NCI-H526 (cell line): ENCODE data around the gene KCNH6.

ENCODE experiments used
- DNase-seq, 2 experiments: peaks; one replicate each; lab custom pipeline; 2025; lab: John Stamatoyannopoulos, UW

KCNH6 gene

GRCh38 chr17:63523253-63523855 lies at the start of gene KCNH6:
Gene KCNH6, plus strand, starts transcription at chr17:63523358. Its CDS starts 56 bp downstream, at chr17:63523414.
- peak in 1 of 2 experiments; percentile 42 for DNase-seq

GRCh38 chr17:63474174-63474573 lies 49.0 kb upstream of the KCNH6 start:
- no peak for DNase-seq

GRCh38 chr17:63474586-63475460 lies 48.3 kb upstream of the KCNH6 start:
- DNase-seq: peak in 1 of 2 experiments; percentile 30

GRCh38 chr17:63475491-63476412 lies 47.4 kb upstream of the KCNH6 start:
- no peak for DNase-seq

GRCh38 chr17:63476459-63476853 lies 46.7 kb upstream of the KCNH6 start:
- peak; percentile 35 to 88 for DNase-seq

- peak; percentile 69 to 90 for DNase-seq
These were observed 46.2 kb upstream of the KCNH6 start, which contains the start of gene ACE for GRCh38 chr17:63476854-63477479. Gene ACE, plus strand, starts transcription at chr17:63477061. Its CDS starts 34 bp downstream, at chr17:63477095.

GRCh38 chr17:63477480-63478440 lies 45.4 kb upstream of the KCNH6 start:
- DNase-seq: peak; percentile 61 to 89

- DNase-seq: peak; percentile 77 to 92
These were observed 44.2 kb upstream of the KCNH6 start for GRCh38 chr17:63478814-63479494.

- no peak for DNase-seq
These were observed 43.5 kb upstream of the KCNH6 start for GRCh38 chr17:63479495-63480184.

GRCh38 chr17:63480192-63480784 lies 42.9 kb upstream of the KCNH6 start:
- DNase-seq: no peak

- DNase-seq: peak in 1 of 2 experiments; percentile 15
These were observed 42.2 kb upstream of the KCNH6 start for GRCh38 chr17:63480826-63481487.

- no peak for DNase-seq
These were observed 41.7 kb upstream of the KCNH6 start for GRCh38 chr17:63481488-63481870.

- no peak for DNase-seq
These were observed 40.6 kb upstream of the KCNH6 start for GRCh38 chr17:63482509-63482908.

- DNase-seq: no peak
These were observed 40.1 kb upstream of the KCNH6 start for GRCh38 chr17:63483038-63483437.

GRCh38 chr17:63483655-63484575 lies 39.2 kb upstream of the KCNH6 start:
- no peak for DNase-seq

GRCh38 chr17:63486317-63487013 lies 36.7 kb upstream of the KCNH6 start:
- DNase-seq: peak; percentile 23 to 52

GRCh38 chr17:63487014-63487339 lies 36.2 kb upstream of the KCNH6 start:
- no peak for DNase-seq
